H9 (cell line): ENCODE measurements around the gene CDK2. TPM values are rescaled to one million over a fixed set of nuclear protein-coding genes. Genes with fewer than 3 reads are reported as not detected.
"Not testable (repeated sequence)": the region's sequence is repeated elsewhere in the genome, so short reads cannot be mapped to it uniquely, and the experiment has no call there.

Experiments
- DNase-seq: peaks from one replicate; pipeline ENCODE4 v3.0.0-alpha.2; 2017
- H2AFZ ChIP-seq: one replicate; pipeline ENCODE4 v1.6.1; 2013; ENCODE audit warnings: mild to moderate bottlenecking, low read length, control low read depth, moderate library complexity
- H2AK5ac ChIP-seq: 2 replicates; pipeline ENCODE4 v1.6.1; 2013; ENCODE audit warnings: low read length, control low read depth, mixed read lengths; ENCODE audit not compliant: insufficient read length
- H2BK120ac ChIP-seq: one replicate; pipeline ENCODE4 v1.6.1; 2013; ENCODE audit warnings: low read depth, mild to moderate bottlenecking, low read length, control low read depth, inconsistent platforms; ENCODE audit not compliant: poor library complexity, severe bottlenecking
- H2BK12ac ChIP-seq: 2 replicates; pipeline ENCODE4 v1.6.1; 2013; ENCODE audit warnings: low read length, control low read depth, mixed read lengths, low read depth; ENCODE audit not compliant: insufficient read length
- H2BK15ac ChIP-seq: 2 replicates; pipeline ENCODE4 v1.6.1; 2013; ENCODE audit warnings: low read depth, low read length, control low read depth
- H2BK20ac ChIP-seq: one replicate; pipeline ENCODE4 v1.6.1; 2013; ENCODE audit warnings: low read depth, mild to moderate bottlenecking, low read length, control low read depth, inconsistent platforms; ENCODE audit not compliant: poor library complexity, severe bottlenecking
- H2BK5ac ChIP-seq: 2 replicates; pipeline ENCODE4 v1.6.1; 2013; ENCODE audit warnings: low read length, control low read depth, mixed read lengths; ENCODE audit not compliant: insufficient read length
- H3K14ac ChIP-seq: 2 replicates; pipeline ENCODE4 v1.6.1; 2013; ENCODE audit warnings: low read length, control low read depth; ENCODE audit not compliant: insufficient read depth
- H3K18ac ChIP-seq: 2 replicates; pipeline ENCODE4 v1.6.1; 2013; ENCODE audit warnings: low read depth, mild to moderate bottlenecking, mixed read lengths, low read length, control low read depth; ENCODE audit not compliant: insufficient read length
- H3K23ac ChIP-seq: 2 replicates; pipeline ENCODE4 v1.6.1; 2013; ENCODE audit warnings: low read length, control low read depth, mixed read lengths, low read depth; ENCODE audit not compliant: insufficient read length
- H3K23me2 ChIP-seq: 2 replicates; pipeline ENCODE4 v1.6.1; 2013; ENCODE audit warnings: low read depth, mild to moderate bottlenecking, mixed read lengths, low read length, control low read depth; ENCODE audit not compliant: insufficient read length, poor library complexity, severe bottlenecking
- H3K27ac ChIP-seq: 2 replicates; pipeline ENCODE4 v1.5.1; 2013; ENCODE audit warnings: low read length, control low read depth, mixed read lengths, low read depth; ENCODE audit not compliant: insufficient read length
- H3K27me3 ChIP-seq: 2 replicates; pipeline ENCODE4 v1.6.1; 2013; ENCODE audit warnings: low read length, control low read depth, inconsistent platforms; ENCODE audit not compliant: insufficient read depth
- H3K4ac ChIP-seq: 2 replicates; pipeline ENCODE4 v1.6.1; 2013; ENCODE audit warnings: low read depth, mild to moderate bottlenecking, control low read depth, inconsistent platforms, low read length, moderate library complexity
- H3K4me1 ChIP-seq: 2 replicates; pipeline ENCODE4 v1.6.1; 2013; ENCODE audit warnings: low read length, control low read depth, inconsistent platforms; ENCODE audit not compliant: insufficient read depth
- H3K4me2 ChIP-seq: 2 replicates; pipeline ENCODE4 v1.6.1; 2013; ENCODE audit warnings: low read length, control low read depth, mixed read lengths; ENCODE audit not compliant: insufficient read length, insufficient read depth
- H3K56ac ChIP-seq: 2 replicates; pipeline ENCODE4 v1.6.1; 2013; ENCODE audit warnings: low read depth, mild to moderate bottlenecking, mixed read lengths, low read length, control low read depth; ENCODE audit not compliant: insufficient read length
- H3K79me1 ChIP-seq: 2 replicates; pipeline ENCODE4 v1.6.1; 2013; ENCODE audit warnings: low read depth, mild to moderate bottlenecking, moderate library complexity, low read length, control low read depth, inconsistent platforms; ENCODE audit not compliant: insufficient read depth, poor library complexity, severe bottlenecking
- H3K79me2 ChIP-seq: 2 replicates; pipeline ENCODE4 v1.6.1; 2013; ENCODE audit warnings: low read length, control low read depth, inconsistent platforms; ENCODE audit not compliant: insufficient read depth
- H3K9ac ChIP-seq: 2 replicates; pipeline ENCODE4 v1.6.1; 2013; ENCODE audit warnings: low read length, control low read depth, mixed read lengths; ENCODE audit not compliant: insufficient read length; ENCODE audit errors: extremely low read depth
- H3K9me3 ChIP-seq: one replicate; pipeline ENCODE4 v1.6.1; 2013; ENCODE audit warnings: low read depth, low read length, inconsistent platforms; ENCODE audit not compliant: control insufficient read depth
- H3T11ph ChIP-seq: one replicate; pipeline ENCODE4 v1.6.1; 2013; ENCODE audit warnings: mild to moderate bottlenecking, low read length, control low read depth, inconsistent platforms
- H4K20me1 ChIP-seq: one replicate; pipeline ENCODE4 v1.6.1; 2013; ENCODE audit not compliant: control insufficient read depth, insufficient read length, insufficient read depth
- H4K5ac ChIP-seq: 2 replicates; pipeline ENCODE4 v1.6.1; 2013; ENCODE audit warnings: low read depth, mild to moderate bottlenecking, mixed read lengths, low read length, control low read depth; ENCODE audit not compliant: insufficient read length
- H4K8ac ChIP-seq: replicated peaks from 2 replicates; pipeline ENCODE4 v1.6.1; 2013; ENCODE audit warnings: low read length, control low read depth, mixed read lengths, low read depth; ENCODE audit not compliant: insufficient read length
- H4K91ac ChIP-seq: 2 replicates; pipeline ENCODE4 v1.6.1; 2013; ENCODE audit warnings: low read depth, mild to moderate bottlenecking, moderate library complexity, mixed read lengths, low read length, control low read depth; ENCODE audit not compliant: insufficient read length
- H3K27ac Mint-ChIP-seq, 3 experiments: 2 replicates in 2 of 3; 3 replicates in 1 of 3; pipeline ENCODE4 v1.8.0; 2020 to 2021; ENCODE audit warnings: mixed read lengths in 3 of 3, mild to moderate bottlenecking in 1 of 3, moderate library complexity in 1 of 3
- H3K27me3 Mint-ChIP-seq: 2 replicates; pipeline ENCODE4 v1.8.0; 2021; ENCODE audit warnings: low read depth, mild to moderate bottlenecking, moderate library complexity, mixed read lengths
- H3K36me3 Mint-ChIP-seq, 3 experiments: 2 replicates in 2 of 3; 3 replicates in 1 of 3; pipeline ENCODE4 v1.8.0; 2020 to 2021; ENCODE audit warnings: low read depth in 3 of 3, mixed read lengths in 3 of 3; ENCODE audit not compliant: insufficient read depth in 1 of 3
- H3K4me1 Mint-ChIP-seq, 2 experiments: 2 replicates each; pipeline ENCODE4 v1.8.0; 2020; ENCODE audit warnings: mixed read lengths in 2 of 2
- H3K4me3 Mint-ChIP-seq, 2 experiments: 2 replicates in 1 of 2; 3 replicates in 1 of 2; pipeline ENCODE4 v1.8.0; 2020 to 2021; ENCODE audit warnings: mild to moderate bottlenecking in 2 of 2, mixed read lengths in 2 of 2, moderate library complexity in 1 of 2
- H3K9me3 Mint-ChIP-seq, 2 experiments: 2 replicates in 1 of 2; 3 replicates in 1 of 2; pipeline ENCODE4 v1.8.0; 2020; ENCODE audit warnings: mild to moderate bottlenecking in 2 of 2, mixed read lengths in 2 of 2, moderate library complexity in 1 of 2
- WGBS: extraction: QIAGEN DNeasy Blood & Tissue Kit; methylation state at CpG from one replicate; pipeline ENCODE4 v1.1.7; 2013; ENCODE audit warnings: missing lambda C conversion rate, low lambda C conversion rate, mixed read lengths; ENCODE audit not compliant: insufficient read length; ENCODE audit errors: extremely low coverage; 5-methylcytosine and 5-hydroxymethylcytosine counted together
- total RNA-seq: library from RNA; stranded (reverse); gene quantifications from 2 replicates; pipeline ENCODE4 v1.2.1, GENCODE V29; 2021
- TF ChIP-seq, protein P1 (sequence below): fragments of 200-600 bp; sonication (generic); conservative IDR thresholded peaks from 3 replicates; pipeline ENCODE4 v1.8.0; 2021; ENCODE audit warnings: antibody characterized with exemption, mild to moderate bottlenecking

CDK2 gene
- total RNA-seq, 1 experiment from 2014 or later: 60.8 TPM

DNA sequence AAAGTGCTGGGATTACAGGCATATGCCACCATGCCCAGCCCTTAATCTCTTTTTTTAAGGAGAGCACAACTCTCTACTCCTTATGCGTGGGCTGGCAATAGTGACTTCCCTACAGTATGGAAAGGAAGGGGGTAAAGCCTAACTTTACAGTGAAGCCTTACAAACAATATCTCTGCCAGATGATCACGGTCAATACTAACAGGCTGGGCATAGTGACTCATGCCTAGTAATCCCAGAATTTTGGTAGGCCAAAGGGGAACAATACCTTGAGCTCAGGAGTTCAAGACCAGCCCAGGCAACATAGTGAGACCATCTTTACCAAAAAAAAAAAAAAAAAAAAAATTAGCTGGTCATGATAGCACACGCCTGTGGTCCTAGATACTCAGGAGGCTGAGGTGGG, 44.5 kb upstream of the CDK2 start:
- DNase-seq: no peak
- Histone ChIP-seq H4K91ac (no peak overlapping the region), H3K79me1 (peaks cover 9% of the 10 kb centered on the region), H2BK120ac (no peak overlapping the region), H2BK12ac (no peak overlapping the region), H3K56ac (no peak overlapping the region), H4K5ac (no peak overlapping the region), H2AK5ac (no peak overlapping the region), H4K8ac (no peak overlapping the region), H2BK20ac (no peak overlapping the region), H3K27me3 (no peaks in the 10 kb centered on the region), H2BK15ac (no peak overlapping the region), H3K4ac (no peak overlapping the region), H3K14ac (no peak overlapping the region), H3K79me2 (peaks cover 41% of the 10 kb centered on the region; the same call in 1 of the 2 replicates), H3K18ac (no peak overlapping the region), H3K23me2 (peaks cover 6% of the 10 kb centered on the region), H3K4me2 (no peak overlapping the region), H3T11ph (no peak overlapping the region), H3K9me3 (no peaks in the 10 kb centered on the region), H2AFZ (no peak overlapping the region), H3K4me1 (no peaks in the 10 kb centered on the region), H3K27ac (no peak overlapping the region), H3K9ac (no peak overlapping the region), H3K23ac (no peak overlapping the region), H2BK5ac (no peak overlapping the region), H4K20me1 (no peaks in the 10 kb centered on the region)
- Mint-ChIP-seq H3K27ac (no peak overlapping the region), H3K9me3 (no peaks in the 10 kb centered on the region), H3K27me3 (no peaks in the 10 kb centered on the region), H3K4me1 (peaks cover 18 to 19% of the 10 kb centered on the region in 2 experiments), H3K4me3 (no peak overlapping the region), H3K36me3 (peaks cover 13 to 39% (median 33%) of the 10 kb centered on the region in 3 experiments; a peak in 6 of 7 replicates)
- no CpG with 5 or more reads among the region's 3 CpGs for WGBS
- TF ChIP-seq, protein P1, sequence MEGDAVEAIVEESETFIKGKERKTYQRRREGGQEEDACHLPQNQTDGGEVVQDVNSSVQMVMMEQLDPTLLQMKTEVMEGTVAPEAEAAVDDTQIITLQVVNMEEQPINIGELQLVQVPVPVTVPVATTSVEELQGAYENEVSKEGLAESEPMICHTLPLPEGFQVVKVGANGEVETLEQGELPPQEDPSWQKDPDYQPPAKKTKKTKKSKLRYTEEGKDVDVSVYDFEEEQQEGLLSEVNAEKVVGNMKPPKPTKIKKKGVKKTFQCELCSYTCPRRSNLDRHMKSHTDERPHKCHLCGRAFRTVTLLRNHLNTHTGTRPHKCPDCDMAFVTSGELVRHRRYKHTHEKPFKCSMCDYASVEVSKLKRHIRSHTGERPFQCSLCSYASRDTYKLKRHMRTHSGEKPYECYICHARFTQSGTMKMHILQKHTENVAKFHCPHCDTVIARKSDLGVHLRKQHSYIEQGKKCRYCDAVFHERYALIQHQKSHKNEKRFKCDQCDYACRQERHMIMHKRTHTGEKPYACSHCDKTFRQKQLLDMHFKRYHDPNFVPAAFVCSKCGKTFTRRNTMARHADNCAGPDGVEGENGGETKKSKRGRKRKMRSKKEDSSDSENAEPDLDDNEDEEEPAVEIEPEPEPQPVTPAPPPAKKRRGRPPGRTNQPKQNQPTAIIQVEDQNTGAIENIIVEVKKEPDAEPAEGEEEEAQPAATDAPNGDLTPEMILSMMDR: no peak

DNA sequence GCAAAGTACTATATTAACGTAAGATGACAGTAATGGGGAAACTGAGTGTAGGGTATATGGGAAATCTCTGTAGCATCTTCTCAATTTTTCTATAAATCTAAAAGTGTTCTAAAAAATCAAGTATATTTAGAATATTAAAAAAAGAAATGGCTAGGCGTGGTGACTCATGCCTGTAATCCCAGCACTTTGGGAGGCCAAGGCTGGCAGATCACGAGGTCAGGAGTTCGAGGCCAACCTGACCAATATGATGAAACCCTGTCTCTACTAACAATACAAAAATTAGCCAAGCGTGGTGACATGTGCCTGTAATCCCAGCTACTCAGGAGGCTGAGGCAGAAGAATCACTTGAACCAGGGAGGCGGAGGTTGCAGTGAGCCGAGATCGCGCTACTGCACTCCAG, 43.0 kb upstream of the CDK2 start:
- H3K4ac ChIP-seq, H4K5ac ChIP-seq, H3K27me3 Mint-ChIP-seq, H2BK20ac ChIP-seq, H3T11ph ChIP-seq, DNase-seq, H3K27ac ChIP-seq, H2AFZ ChIP-seq, H2BK120ac ChIP-seq, H3K4me3 Mint-ChIP-seq, H3K23me2 ChIP-seq, H3K18ac ChIP-seq, H3K9ac ChIP-seq, H3K9me3 ChIP-seq, H4K8ac ChIP-seq, H2AK5ac ChIP-seq, H3K79me1 ChIP-seq, H3K4me2 ChIP-seq, H2BK12ac ChIP-seq, H3K9me3 Mint-ChIP-seq, H4K91ac ChIP-seq, H2BK5ac ChIP-seq, H3K27me3 ChIP-seq, H3K56ac ChIP-seq, H4K20me1 ChIP-seq, H3K4me1 ChIP-seq, H3K27ac Mint-ChIP-seq, H2BK15ac ChIP-seq, H3K14ac ChIP-seq, H3K23ac ChIP-seq: not testable (repeated sequence)
- WGBS: no CpG with 5 or more reads among the region's 9 CpGs
- H3K4me1 Mint-ChIP-seq: peaks cover 18 to 22% of the 10 kb centered on the region in 2 experiments
- H3K36me3 Mint-ChIP-seq: peaks cover 11 to 34% (median 33%) of the 10 kb centered on the region in 3 experiments; a peak in 6 of 7 replicates
- H3K79me2 ChIP-seq: peaks cover 39% of the 10 kb centered on the region; the same call in 1 of the 2 replicates
